IMR-90 (cell line): Measurements from ENCODE around the gene FARP1. TPM values are rescaled to one million over a fixed set of nuclear protein-coding genes. Genes with fewer than 3 reads are reported as not detected.

ENCODE experiments used
- ATAC-seq: fragments of 200-7000 bp; cut with Tn5 transposase; 2 replicates; pipeline ENCODE4 v1.9.1; 2020; ENCODE audit warnings: low read depth, mild to moderate bottlenecking, moderate library complexity
- BruUV-seq: library from RNA; stranded (reverse); fragments of 400-500 nt; replicated peaks from 2 replicates; lab custom pipeline; 2021; lab: Mats Ljungman, UMichigan
- CTCF ChIA-PET: fragments of 300-600 bp; formaldehyde crosslinking; extraction: SDS; loops from one replicate; lab custom pipeline; 2021; ENCODE audit warnings: antibody characterized with exemption; lab: Yijun Ruan, JAX
- POLR2A ChIA-PET: fragments of 300-600 bp; sonication (Branson Sonifier 250); formaldehyde crosslinking; loops from one replicate; lab custom pipeline; 2022; ENCODE audit warnings: antibody characterized with exemption; ENCODE audit not compliant: unreplicated experiment; lab: Charles Lee
- DNase-seq: peaks from one replicate; pipeline ENCODE4 v3.0.0; 2013
- H2AFZ ChIP-seq: replicated peaks from 2 replicates; pipeline ENCODE3; 2013; ENCODE audit warnings: low read length, mild to moderate bottlenecking; ENCODE audit not compliant: poor library complexity
- H2AK5ac ChIP-seq: 2 replicates; pipeline ENCODE4 v1.6.1; 2013; ENCODE audit warnings: low read depth, low read length, inconsistent platforms
- H2AK9ac ChIP-seq: replicated peaks from 2 replicates; pipeline ENCODE3; 2013; ENCODE audit warnings: mild to moderate bottlenecking, low read depth, low read length, moderate library complexity; ENCODE audit not compliant: poor library complexity
- H2BK120ac ChIP-seq: 2 replicates; pipeline ENCODE4 v1.6.1; 2013; ENCODE audit warnings: low read depth, low read length, inconsistent platforms
- H2BK15ac ChIP-seq: 3 replicates; pipeline ENCODE4 v1.6.1; 2013; ENCODE audit warnings: low read depth, low read length, inconsistent platforms
- H2BK20ac ChIP-seq: 2 replicates; pipeline ENCODE4 v1.6.1; 2013; ENCODE audit warnings: low read depth, mild to moderate bottlenecking, inconsistent platforms, low read length, moderate library complexity
- H2BK5ac ChIP-seq: 2 replicates; pipeline ENCODE4 v1.6.1; 2013; ENCODE audit warnings: mild to moderate bottlenecking, low read depth, low read length, inconsistent platforms; ENCODE audit not compliant: poor library complexity, severe bottlenecking
- H3K14ac ChIP-seq: replicated peaks from 2 replicates; pipeline ENCODE4 v1.6.1; 2013; ENCODE audit warnings: low read depth, low read length, inconsistent platforms
- H3K18ac ChIP-seq: 2 replicates; pipeline ENCODE4 v1.6.1; 2013; ENCODE audit warnings: low read depth, low read length, control low read depth
- H3K23ac ChIP-seq: 2 replicates; pipeline ENCODE4 v1.6.1; 2013; ENCODE audit warnings: low read depth, low read length, inconsistent platforms
- H3K27ac ChIP-seq: 2 replicates; pipeline ENCODE4 v1.5.1; 2013; ENCODE audit warnings: mild to moderate bottlenecking, control low read depth, low read length; ENCODE audit not compliant: insufficient read depth
- H3K27me3 ChIP-seq: 2 replicates; pipeline ENCODE4 v1.6.1; 2013; ENCODE audit warnings: low read length; ENCODE audit not compliant: control insufficient read depth, insufficient read depth
- H3K36me3 ChIP-seq: 2 replicates; pipeline ENCODE4 v1.6.1; 2013; ENCODE audit warnings: low read length, mixed read lengths; ENCODE audit not compliant: control insufficient read depth, insufficient read depth
- H3K4ac ChIP-seq: 2 replicates; pipeline ENCODE4 v1.6.1; 2013; ENCODE audit warnings: low read depth, low read length, inconsistent platforms
- H3K4me1 ChIP-seq: 2 replicates; pipeline ENCODE4 v1.6.1; 2013; ENCODE audit warnings: low read length, mixed read lengths; ENCODE audit not compliant: control insufficient read depth, insufficient read depth
- H3K4me2 ChIP-seq: 2 replicates; pipeline ENCODE4 v1.6.1; 2013; ENCODE audit warnings: low read depth, mild to moderate bottlenecking, control low read depth, low read length, moderate library complexity
- H3K4me3 ChIP-seq: 2 replicates; pipeline ENCODE4 v1.5.1; 2013; ENCODE audit warnings: low read depth, mild to moderate bottlenecking, control low read depth, low read length, moderate library complexity; ENCODE audit not compliant: insufficient read depth
- H3K56ac ChIP-seq: 2 replicates; pipeline ENCODE4 v1.6.1; 2013; ENCODE audit warnings: low read length, inconsistent platforms; ENCODE audit not compliant: insufficient read depth; ENCODE audit errors: extremely low read depth
- H3K79me1 ChIP-seq, 2 experiments: 2 replicates each; pipeline ENCODE4 v1.6.1; 2013; ENCODE audit warnings: low read length in 2 of 2, inconsistent platforms in 1 of 2, low read depth in 1 of 2
- H3K9ac ChIP-seq: 2 replicates; pipeline ENCODE4 v1.6.1; 2013; ENCODE audit warnings: low read depth, low read length, control low read depth
- H3K9me1 ChIP-seq: 2 replicates; pipeline ENCODE4 v1.6.1; 2013; ENCODE audit warnings: low read length, inconsistent platforms; ENCODE audit not compliant: insufficient read depth
- H3K9me3 ChIP-seq: 2 replicates; pipeline ENCODE4 v1.6.1; 2013; ENCODE audit warnings: low read length; ENCODE audit not compliant: control insufficient read depth, insufficient read depth
- H4K20me1 ChIP-seq: 2 replicates; pipeline ENCODE4 v1.6.1; 2013; ENCODE audit warnings: low read length, inconsistent platforms; ENCODE audit not compliant: insufficient read depth
- H4K5ac ChIP-seq: 2 replicates; pipeline ENCODE4 v1.6.1; 2013; ENCODE audit warnings: mild to moderate bottlenecking, low read depth, low read length, control low read depth
- H4K8ac ChIP-seq, 2 experiments: 2 replicates each; pipeline ENCODE4 v1.6.1; 2013; ENCODE audit warnings: low read depth in 2 of 2, low read length in 2 of 2, control low read depth in 1 of 2, inconsistent platforms in 1 of 2
- H4K91ac ChIP-seq: 2 replicates; pipeline ENCODE4 v1.6.1; 2013; ENCODE audit warnings: low read depth, low read length, inconsistent platforms; ENCODE audit not compliant: insufficient read depth
- CEBPB ChIP-seq: IDR thresholded peaks from 2 replicates; pipeline ENCODE4 v1.6.1; 2012; ENCODE audit warnings: low read depth, low read length, improper control_type of control experiment
- CTCF ChIP-seq: conservative IDR thresholded peaks from 2 replicates; pipeline ENCODE4 v1.5.1; 2012; ENCODE audit warnings: mild to moderate bottlenecking, low read depth, low read length, improper control_type of control experiment
- MAFK ChIP-seq: IDR thresholded peaks from 2 replicates; pipeline ENCODE4 v1.6.1; 2012; ENCODE audit warnings: low read depth, low read length, improper control_type of control experiment
- MXI1 ChIP-seq: IDR thresholded peaks from 2 replicates; pipeline ENCODE4 v1.6.1; 2012; ENCODE audit warnings: low read depth, mild to moderate bottlenecking, low read length, moderate library complexity, borderline replicate concordance
- SMC3 ChIP-seq: fragments of 150-350 bp; IDR thresholded peaks from 2 replicates; pipeline ENCODE4 v1.6.1; 2016; ENCODE audit warnings: low read depth, mild to moderate bottlenecking, antibody characterized with exemption, low read length, moderate library complexity
- WGBS, 2 experiments: methylation state at CpG; one replicate each; pipeline versions ENCODE4 v1.1.5 to v1.1.7; 2013; ENCODE audit warnings: missing lambda C conversion rate in 2 of 2; ENCODE audit not compliant: insufficient read length in 1 of 2; ENCODE audit errors: extremely low coverage in 2 of 2; 5-methylcytosine and 5-hydroxymethylcytosine counted together
- dilution Hi-C: fragments of 300-500 bp; cut with HindIII; formaldehyde crosslinking; loops from one replicate; pipeline ENCODE4 v1.14.3; 2018; ENCODE audit warnings: low sequenced_read_pairs; ENCODE audit not compliant: unreplicated experiment
- in situ Hi-C: fragments of 300-500 bp; cut with MboI; formaldehyde crosslinking; loops from 3 replicates; pipeline ENCODE4 v1.14.3; 2019; ENCODE audit warnings: low sequenced_read_pairs, inconsistent platforms, mixed read lengths
- intact Hi-C: fragments of 100-400 bp; cut with micrococcal nuclease; formaldehyde crosslinking; loops from 2 replicates; pipeline ENCODE4 v1.10.0; 2022
- polyA plus RNA-seq, 3 experiments: library from polyadenylated mRNA; depleted of rRNA; stranded (reverse); fragments of >200 nt; gene quantifications; 2 replicates each; pipeline ENCODE4 v1.2.3, GENCODE V29; 2012; ENCODE audit warnings: low replicate concordance in 1 of 3
- total RNA-seq: library from RNA; depleted of rRNA; stranded (reverse); fragments of >200 nt; gene quantifications from 2 replicates; pipeline ENCODE4 v1.2.3, GENCODE V29; 2012
- TF ChIP-seq, protein P1 (sequence below): fragments of 150-350 bp; IDR thresholded peaks from 2 replicates; pipeline ENCODE4 v1.6.1; 2017; ENCODE audit warnings: mild to moderate bottlenecking, antibody characterized with exemption, low read length, low read depth

The FARP1 gene
- total and polyA plus RNA-seq, 2 of the 4 experiments (the other 2 are of a cell fraction): 39.6 to 57.0 TPM

GRCh38 chr13:98449273-98449672, 306.4 kb downstream of the FARP1 start:
- Histone ChIP-seq H3K27ac (no peak overlapping the region), H2BK5ac (no peak overlapping the region), H3K23ac (no peak overlapping the region), H3K9ac (no peak overlapping the region), H4K5ac (no peak overlapping the region), H2AK5ac (no peak overlapping the region), H3K36me3 (peaks cover 51% of the 10 kb centered on the region), H3K4me1 (peaks cover 9% of the 10 kb centered on the region), H2BK120ac (no peak overlapping the region), H3K14ac (no peak overlapping the region), H3K9me3 (no peaks in the 10 kb centered on the region), H4K20me1 (peaks cover 33% of the 10 kb centered on the region), H3K79me1 (peaks cover 9 to 66% of the 10 kb centered on the region in 2 experiments; a peak in 3 of 4 replicates), H2AK9ac (no peak overlapping the region), H2BK15ac (no peak overlapping the region), H2BK20ac (no peak overlapping the region), H3K18ac (no peak overlapping the region), H3K4ac (no peak overlapping the region), H3K56ac (no peak overlapping the region), H4K8ac (no peak overlapping the region), H2AFZ (no peak overlapping the region), H3K4me3 (no peak overlapping the region), H3K27me3 (no peaks in the 10 kb centered on the region), H4K91ac (no peak overlapping the region), H3K9me1 (peaks cover 10% of the 10 kb centered on the region), H3K4me2 (no peak overlapping the region)
- TF ChIP-seq CEBPB (no peak), MAFK (no peak), CTCF (no peak), MXI1 (no peak), SMC3 (no peak)
- TF ChIP-seq, protein P1, sequence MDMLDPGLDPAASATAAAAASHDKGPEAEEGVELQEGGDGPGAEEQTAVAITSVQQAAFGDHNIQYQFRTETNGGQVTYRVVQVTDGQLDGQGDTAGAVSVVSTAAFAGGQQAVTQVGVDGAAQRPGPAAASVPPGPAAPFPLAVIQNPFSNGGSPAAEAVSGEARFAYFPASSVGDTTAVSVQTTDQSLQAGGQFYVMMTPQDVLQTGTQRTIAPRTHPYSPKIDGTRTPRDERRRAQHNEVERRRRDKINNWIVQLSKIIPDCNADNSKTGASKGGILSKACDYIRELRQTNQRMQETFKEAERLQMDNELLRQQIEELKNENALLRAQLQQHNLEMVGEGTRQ: no peak
- WGBS, 2 experiments: 100% methylated on average over 5 of the region's 16 CpGs; no CpG with 5 or more reads in 1 of the 2 experiments
- no TSS peak for BruUV-seq
- ChIA-PET POLR2A (no interaction called here), CTCF (no interaction called here)
- no peak for ATAC-seq
- dilution Hi-C loops: no loop called here
- no peak for DNase-seq
- in situ Hi-C loops: loop anchor here (5.0 to 25.0 kb wide), 3 partner anchors 208 to 594 kb away; no protein-coding TSS in a partner anchor
- intact Hi-C loops: loop anchor here (10.0 kb wide), 1 partner anchor 594 kb away; no protein-coding TSS in a partner anchor
